OCI-LY3 (cell line): ENCODE measurements around the gene CROCC2.

Source experiments
- EZH2phosphoT487 ChIP-seq: fragments of 200-600 bp; shearing (Covaris generic); IDR thresholded peaks from 2 replicates; pipeline ENCODE4 v1.6.1; 2018; ENCODE audit warnings: antibody characterized with exemption, mixed run types, low read depth
- TF ChIP-seq, protein P1 (sequence below): fragments of 200-600, 300-600 bp; sonication (generic); IDR thresholded peaks from 2 replicates; pipeline ENCODE4 v1.5.1; 2014; ENCODE audit warnings: antibody characterized with exemption, low read length, low read depth

DNA sequence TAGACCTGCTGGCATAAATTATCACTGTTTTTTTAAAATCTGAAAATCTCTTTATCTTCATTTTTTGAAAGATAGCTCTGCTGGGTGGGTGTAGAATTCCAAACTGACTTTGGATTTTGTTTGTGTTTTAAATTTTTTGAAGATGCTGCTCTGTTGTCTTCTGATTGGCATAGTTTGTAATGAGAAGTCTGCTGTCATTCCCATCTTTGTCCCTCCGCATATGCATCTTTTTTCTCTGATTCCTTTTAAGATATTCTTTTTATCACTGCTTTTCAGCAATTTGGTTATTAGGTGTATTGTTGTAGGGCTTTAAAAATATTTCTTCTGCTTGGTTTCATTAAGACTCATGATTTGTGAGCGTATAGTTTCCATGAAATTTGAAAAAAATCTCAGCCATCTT, 99.4 kb downstream of the CROCC2 start:
- TF ChIP-seq, protein P1, sequence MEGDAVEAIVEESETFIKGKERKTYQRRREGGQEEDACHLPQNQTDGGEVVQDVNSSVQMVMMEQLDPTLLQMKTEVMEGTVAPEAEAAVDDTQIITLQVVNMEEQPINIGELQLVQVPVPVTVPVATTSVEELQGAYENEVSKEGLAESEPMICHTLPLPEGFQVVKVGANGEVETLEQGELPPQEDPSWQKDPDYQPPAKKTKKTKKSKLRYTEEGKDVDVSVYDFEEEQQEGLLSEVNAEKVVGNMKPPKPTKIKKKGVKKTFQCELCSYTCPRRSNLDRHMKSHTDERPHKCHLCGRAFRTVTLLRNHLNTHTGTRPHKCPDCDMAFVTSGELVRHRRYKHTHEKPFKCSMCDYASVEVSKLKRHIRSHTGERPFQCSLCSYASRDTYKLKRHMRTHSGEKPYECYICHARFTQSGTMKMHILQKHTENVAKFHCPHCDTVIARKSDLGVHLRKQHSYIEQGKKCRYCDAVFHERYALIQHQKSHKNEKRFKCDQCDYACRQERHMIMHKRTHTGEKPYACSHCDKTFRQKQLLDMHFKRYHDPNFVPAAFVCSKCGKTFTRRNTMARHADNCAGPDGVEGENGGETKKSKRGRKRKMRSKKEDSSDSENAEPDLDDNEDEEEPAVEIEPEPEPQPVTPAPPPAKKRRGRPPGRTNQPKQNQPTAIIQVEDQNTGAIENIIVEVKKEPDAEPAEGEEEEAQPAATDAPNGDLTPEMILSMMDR = no peak
- no peak for TF ChIP-seq EZH2phosphoT487
